Measurements from ENCODE around the gene AGMAT.
A peak's percentile ranks its signal among the peaks of the same experiment; 100 is the strongest.
"Not testable (repeated sequence)": the region's sequence is repeated elsewhere in the genome, so short reads cannot be mapped to it uniquely, and the experiment has no call there.

The AGMAT gene

DNA sequence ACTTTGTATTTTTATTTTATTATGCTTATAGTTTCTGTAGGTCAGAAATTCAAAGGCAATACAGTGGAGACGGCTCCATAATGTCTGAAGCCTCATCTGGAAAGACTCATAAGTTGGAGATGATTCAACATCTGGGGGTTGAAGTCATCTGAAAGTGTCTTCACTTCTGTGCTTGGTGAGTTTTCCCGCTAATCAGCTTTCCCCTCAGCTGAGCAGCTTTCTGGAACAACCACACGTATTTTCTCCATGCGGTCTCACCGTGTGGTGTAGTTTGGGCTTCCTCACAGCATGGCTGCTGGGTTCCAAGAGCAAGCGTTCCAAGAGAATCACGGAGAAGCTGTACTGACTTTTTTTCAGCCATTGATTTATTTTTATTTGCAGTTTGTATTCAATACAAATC lies 24.8 kb upstream of the AGMAT start:
- DNase-seq, result no peak

DNA sequence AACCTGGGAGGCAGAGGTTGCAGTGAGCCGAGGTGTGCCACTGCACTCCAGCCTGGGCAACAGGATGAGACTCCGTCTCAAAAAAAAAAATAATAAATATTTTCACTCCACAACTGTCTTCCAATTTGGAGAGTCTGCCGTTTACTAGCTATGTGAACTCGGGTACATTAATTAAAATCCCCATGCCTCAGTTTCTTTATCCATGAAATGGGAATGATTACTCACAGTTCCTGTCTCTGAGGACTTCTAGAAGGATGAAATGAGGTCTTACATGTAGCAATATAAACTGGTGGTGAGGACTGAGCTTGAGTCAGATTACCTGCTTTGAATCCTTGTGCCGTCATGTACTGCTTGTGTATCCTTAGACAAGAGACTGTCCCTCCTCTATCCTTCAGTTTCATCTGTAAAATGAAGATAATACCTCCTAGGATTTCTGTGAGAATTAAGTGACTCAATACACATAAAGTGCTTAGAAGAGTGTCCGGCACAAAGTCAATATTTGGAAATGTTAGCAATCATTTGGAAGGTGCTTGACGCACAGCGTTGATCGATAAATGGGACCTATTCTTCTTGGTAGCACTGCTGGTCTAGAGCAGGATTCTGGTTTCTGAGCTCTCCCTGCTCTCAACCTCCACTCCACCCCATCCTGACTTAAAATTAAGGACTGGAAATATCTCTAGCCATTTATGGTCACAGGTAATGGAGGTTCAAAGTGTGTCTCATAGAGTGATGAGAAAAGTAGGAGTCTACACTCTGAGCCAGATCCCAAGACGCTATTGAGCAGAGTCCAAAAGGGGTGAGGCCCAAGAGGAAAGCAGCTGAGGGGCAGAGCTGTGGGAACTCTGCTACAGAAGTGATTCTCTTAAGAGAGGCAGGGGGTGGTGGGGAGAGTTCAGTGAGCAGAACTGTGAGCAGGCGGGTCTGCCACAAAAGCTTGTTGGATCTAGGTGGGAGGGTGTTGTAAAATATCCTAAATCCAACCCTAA lies 20.8 kb upstream of the AGMAT start:
- DNase-seq, result no peak

DNA sequence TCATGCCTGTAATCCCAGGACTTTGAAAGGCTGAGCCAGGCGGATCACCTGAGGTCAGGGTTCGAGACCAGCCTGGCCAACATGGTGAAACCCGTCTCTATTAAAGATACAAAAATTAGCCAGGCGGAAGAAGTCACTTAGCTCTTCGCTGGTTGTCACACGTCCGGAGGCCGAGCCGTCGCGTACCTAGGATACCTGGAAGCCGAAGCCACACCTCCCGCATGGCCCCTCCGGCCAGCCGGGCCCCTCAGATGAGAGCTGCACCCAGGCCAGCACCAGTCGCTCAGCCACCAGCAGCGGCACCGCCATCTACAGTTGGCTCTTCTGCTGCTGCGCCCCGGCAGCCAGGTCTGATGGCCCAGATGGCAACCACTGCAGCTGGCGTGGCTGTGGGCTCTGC lies 19.5 kb upstream of the AGMAT start:
- not testable (repeated sequence) for DNase-seq

DNA sequence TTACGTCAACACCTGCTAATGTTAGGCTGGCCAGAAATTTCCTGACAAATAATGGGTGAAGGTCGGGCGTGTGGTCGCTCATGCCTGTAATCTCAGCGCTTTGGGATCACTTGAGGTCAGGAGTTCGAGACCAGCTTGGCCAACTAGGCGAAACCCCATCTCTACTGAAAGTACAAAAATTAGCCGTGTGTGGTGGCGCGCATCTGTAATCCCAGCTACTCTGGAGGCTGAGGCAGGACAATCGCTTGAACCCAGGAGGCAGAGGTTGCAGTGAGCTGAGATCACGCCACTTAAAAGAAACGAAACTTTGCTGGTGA lies 19.1 kb upstream of the AGMAT start:
- DNase-seq, result not testable (repeated sequence)

DNA sequence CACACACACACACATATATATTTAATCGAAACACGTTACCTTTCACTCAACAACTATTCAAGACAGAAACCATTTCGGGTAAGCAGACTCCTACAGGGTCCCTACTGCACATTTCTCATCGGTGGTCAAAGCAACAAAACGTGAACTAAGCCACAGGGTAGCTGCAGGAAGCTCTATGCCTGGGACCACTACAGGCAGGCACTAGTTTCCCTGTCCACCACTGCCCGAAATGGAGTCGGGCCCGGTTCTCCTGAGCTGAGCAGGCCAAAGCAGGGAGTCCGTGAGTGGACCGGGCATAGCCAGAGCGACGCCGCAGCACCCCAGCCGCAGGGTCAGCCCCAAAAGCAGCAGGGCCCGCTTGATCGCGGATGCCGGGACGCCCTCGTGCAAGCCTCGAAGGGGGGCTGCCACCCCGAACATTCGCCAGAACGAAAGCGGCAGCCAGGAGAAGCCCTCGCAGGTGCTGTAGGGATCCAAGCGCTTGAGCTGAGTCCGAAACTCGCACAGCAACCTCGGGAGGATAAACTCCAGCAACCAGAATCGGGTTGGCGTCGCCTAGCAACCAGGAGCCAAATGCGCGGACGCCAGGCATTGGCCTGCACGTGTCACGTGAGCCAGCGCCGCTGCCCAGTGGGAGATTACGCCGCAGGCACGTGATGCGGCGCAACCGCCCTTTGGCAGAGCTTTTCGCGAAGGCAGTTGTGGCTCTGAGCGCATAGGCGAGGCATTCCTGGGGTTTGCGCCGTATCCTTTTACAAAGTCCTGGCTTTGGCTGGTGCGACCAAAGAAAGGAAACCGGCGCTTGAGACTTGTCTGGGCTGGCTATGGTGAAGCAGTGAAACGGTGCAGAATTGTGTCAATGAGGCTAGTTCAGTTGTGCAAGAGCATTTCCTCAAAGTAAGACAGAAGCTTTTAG lies 18.5 kb upstream of the AGMAT start:
- peak; percentile 79 to 83 for DNase-seq

DNA sequence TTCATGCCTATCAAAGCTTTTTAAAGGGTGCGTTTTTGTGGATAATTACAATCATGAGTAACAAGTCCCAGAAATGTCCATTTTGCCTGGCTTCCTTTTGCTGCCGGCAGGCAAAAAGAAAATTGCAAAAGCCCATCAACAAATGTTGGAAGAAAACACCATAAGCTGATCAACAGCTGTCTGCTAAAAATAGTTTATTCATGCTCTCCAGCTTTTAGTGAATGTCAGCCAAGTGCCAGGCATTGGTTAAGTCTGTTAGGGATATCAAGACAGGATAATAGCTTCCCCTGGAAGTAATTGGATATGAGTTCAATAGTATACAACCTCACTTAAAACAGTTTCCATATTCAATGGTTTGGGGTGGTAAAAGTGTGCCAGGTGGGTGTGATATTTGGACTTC lies 13.6 kb upstream of the AGMAT start:
- DNase-seq, result no peak

DNA sequence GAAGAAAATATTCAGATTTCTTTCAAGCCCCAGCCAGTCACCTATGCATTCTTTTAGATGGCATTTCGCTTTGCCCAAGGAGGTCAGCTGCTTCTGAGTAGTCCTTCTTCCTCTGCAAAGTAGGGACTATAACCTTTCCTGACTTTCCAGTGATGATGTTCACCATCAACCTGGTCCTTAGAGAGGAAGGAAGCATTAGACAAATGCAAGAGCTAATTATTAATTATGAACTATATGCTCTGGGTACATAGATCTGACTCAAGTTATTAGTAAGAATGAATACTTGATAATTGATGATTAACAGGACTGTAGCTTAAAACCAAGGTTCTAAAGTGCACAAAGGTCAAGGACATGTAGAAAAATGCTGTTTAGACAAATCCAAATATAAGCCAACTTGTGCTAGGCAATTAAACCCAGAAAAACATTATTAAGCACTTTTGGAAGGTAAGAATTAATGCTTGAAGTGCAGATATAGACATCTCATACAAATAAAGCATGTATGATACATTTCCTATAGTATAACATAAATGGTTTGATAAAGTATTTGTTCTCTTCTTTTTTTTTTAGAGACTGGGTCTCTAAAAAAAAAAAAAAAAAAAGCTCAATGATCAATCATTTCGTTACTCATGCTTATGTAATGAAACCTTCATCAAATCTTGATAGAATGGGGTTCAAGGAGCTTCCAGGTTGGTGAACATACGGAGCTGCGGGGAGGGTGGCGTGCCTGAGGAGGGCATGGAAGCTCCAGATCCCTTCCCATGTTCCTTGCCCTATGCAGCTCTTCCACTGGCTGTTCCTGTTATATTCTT lies 11.2 kb upstream of the AGMAT start:
- DNase-seq, result no peak

DNA sequence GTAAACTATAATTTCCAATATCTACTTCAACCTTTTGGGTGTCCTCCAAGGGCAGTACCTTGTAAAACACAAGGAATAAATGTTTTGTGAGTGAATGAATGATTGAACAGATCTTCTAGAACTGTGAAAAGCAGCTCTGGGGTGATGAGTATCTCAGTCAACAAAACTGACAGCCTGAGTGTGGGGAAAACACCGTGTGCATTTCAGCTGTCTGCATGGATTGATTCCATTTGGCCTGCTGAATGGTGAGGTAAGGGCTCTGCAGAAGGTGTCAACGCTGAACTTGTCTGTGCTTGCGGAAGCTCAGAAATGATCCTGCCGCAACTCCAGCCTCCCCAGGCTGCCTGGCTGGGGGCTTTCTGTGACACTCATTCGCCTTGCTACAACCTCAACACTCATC lies 7.4 kb upstream of the AGMAT start:
- DNase-seq, result no peak

DNA sequence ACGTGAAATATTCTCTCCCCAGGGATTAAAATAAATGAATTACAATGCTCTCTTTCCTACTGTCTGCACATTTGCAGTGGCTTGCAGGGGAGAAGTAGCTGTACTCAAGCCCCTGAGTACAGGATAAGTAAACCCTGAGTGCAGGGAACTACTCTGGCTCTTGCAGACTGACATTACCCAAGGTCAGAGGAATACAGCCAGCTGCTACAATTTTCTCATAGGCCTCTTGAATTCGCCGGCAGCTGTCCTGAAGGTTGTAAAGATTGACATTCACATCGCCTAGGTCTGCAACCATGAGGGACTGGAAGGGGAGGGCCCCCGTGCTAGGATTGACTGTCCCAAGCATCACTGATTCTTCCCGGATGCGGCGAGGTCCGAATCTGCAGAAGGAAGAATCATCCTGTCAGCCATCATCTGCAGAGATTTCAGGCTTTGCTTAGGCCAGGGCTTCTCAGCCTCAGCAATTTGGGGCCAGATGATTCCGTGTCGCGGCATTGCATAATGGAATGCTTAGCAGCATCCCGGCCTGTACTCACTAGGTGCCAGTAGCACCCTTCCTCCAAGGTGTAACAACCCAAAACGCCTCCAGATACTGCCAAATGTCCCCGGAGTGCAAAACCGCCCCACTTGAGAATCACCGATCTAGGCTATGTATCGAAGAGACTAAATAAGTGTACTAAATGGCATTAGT lies 1.7 kb downstream of the AGMAT start:
- DNase-seq, result no peak

DNA sequence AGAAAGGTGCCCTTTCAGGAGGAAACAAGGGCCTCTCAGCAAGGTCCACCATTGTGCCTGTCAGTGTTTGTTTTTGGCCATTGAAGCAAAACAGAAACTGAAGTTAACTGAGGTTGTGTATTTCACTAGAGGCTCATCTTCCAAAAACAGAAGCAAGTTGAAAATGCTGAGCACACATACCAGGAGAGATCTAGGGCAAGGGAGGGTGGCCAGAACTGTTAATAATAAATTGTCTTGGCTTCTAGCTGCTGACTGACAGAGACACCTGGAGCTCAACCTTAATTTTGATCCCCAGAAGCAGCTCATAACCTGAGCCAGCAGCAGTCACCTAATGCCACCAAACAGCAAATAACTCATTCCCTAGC lies 5.2 kb downstream of the AGMAT start:
- DNase-seq, result no peak

DNA sequence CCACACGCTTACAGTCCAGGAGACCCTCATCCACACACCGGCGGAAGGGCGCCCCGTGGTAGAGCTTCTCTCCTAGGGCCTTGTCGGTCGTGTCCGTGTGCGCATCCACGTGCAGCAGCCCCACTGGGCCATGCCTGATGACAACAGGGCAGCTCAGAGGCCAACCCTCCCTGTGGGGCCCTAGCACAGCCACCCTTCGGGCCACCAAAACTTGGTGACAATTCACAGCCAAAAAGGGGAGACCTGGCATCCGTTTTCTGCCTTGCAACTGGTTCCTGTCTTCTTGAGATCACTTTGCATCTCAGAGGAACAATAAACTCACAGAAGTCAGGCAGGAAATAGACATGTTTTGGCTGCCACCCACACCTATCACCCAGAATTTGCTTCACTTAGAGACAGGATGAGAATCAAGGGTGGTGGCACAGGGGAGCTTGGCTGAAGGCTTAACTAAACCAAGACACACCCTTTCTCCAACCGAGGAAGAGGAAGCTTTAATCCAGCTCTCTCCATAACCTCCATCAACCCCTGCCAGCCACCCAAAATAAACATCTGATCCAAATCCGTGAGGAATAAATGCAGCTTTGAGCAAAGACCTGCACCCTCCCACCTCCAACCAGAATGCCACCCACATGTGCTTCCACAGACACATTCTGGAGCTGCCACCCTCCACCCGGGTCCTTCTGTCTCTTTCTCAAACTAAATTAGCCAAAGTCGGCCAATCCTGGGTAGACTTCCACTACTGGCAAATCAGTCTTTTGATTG lies 5.7 kb downstream of the AGMAT start:
- no peak for DNase-seq

DNA sequence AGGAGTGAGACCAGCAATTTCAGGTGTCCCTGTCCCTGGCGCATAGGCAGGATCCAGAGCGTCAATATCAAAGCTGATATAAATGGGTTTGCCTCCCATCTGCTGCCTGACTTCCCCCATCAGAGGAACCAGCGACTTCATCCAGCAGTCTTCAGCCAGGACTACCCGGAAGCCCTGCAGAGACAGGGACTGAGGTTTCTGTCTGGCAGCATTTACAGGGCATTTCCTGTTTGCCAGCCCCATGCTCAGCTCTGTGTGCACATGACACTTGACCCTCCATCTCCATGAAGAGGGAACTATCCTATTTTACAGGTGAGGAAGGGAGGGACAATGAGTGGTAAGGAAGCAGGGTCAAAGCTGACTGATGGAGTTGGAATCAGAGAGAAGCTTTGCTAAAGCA lies 7.2 kb downstream of the AGMAT start:
- DNase-seq, result no peak

DNA sequence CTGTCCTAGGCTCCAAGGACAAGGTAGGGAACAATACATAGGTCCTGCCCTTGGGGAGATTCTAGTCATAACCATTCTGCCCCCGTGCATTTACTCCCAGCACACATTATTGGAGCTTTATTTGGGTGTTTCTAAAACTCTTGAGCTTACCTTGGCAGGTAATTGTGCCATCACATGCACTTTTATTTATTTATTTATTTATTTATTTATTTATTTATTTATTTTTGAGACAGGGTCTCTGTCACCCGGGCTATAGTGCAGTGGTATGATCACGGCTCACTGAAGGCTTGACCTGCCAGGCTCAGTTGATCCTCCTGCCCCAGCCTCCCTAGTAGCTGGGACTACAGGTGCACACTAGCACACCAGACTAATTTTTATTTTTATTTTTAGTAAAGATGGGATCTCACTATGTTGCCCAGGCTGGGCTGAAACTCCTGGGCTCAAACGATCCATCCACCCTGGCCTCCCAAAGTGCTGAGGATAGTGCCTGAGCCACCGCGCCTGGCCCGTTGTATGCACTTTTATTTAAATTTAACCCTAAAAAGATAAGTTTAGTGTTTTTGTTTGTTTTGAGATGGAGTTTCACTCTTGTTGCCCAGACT lies 9.2 kb downstream of the AGMAT start:
- DNase-seq, result no peak

DNA sequence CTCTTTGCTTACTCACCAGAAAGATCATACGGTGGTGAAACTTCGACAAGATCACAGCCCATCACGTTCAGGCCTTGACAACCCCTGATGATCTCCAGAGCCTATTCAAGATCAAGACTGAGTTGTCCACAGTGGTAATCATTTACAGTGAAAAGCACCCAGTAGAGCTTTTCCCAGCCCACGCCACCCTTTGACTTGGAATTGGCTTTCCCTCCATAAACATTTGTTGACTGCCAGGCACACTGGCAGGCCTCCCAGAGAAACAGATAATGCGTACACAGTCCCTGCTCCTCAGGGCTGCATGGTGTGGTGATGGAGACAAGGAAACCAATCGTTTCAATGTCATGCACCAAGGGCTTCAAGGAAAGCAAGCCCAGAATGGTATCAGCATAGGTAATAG lies 10.1 kb downstream of the AGMAT start:
- DNase-seq, result no peak

DNA sequence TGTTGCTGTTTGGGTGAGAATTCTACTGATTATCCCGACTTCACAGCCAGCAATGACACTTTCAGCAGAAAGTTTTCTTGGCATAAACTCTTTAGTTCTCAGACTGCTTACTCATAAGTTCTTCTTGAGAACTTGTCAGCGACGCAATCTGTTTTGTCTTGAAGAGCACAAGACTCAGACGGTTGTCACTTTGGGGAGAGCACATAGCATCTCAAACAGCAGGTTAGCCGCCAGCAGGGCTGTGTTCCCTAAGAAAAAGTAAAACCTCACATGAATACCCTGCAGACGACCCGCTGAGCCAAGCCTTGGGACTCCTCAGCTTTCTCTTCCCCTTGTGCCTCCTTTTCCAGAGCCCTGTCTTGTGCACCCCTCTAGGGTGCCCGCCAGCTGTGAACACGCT lies 11.4 kb downstream of the AGMAT start:
- no peak for DNase-seq

DNA sequence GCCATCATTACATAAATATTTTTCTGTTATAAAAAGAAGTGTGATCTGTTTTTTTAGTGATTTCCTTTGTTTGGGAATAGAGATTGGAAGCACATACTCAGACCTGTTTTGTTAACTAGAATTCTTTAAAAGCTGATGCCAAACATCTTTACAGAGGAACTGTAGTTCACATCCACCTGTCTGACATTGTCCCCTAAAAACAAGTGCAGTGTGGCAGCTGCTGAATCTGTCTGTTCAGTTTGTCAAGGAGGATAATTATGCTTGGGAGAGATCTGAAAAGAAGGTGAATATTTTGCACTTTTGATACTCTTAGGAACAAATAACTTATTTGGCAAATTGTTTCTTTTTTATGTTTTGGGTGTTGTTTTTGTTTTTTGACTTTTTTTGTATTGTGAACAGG lies 13.6 kb downstream of the AGMAT start:
- DNase-seq, result no peak

DNA sequence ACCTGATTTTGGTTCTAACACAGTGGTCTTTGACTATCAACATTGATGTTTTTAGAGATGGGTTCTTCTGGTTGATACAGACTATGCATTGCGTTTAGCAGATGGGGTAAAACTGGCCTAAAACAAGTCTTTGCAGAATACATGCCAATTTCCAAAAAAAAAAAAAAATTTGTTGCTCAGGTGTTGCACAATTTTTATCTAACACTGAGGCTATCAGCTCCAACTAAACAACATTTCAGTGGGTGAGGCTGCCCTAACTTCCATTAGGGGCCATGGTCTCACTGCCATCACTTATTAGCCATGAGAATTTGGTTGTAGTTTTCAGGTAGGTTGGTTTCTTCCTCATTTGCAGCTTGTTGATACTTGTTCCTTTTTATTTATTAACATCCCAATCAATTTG lies 14.0 kb downstream of the AGMAT start:
- DNase-seq, result no peak

DNA sequence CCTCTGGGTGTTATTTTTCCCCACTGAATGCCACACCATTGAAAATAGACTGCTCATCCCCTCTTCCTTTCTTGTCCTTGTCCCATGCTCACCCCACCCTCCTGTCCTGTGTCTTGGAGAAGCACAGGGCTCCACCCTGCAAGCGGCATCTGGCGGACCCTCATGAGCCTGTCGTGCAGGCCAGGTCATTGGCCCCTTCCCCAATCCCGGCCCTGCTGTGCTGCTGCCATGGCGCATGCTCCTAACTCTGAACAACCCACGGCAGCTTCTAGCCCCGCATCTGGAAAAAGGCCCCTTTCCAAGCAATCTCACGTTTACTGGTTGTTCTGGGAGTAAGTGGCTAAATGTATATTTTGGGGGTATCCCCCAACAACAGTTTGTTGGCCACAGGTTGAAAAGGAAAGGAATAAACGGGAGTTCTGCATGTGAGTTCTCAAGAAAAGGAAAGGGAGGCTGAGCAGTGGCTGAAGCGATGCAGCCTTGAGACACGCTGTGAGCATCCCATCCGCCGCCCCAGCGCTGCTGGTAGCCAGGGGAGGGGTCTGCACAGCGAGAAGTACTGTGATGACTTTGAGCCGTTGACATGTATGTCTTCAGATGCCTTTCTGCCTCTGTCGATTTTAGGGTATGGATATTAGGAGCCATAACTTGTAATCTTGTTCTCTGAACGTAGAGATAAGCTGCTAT lies 16.3 kb downstream of the AGMAT start:
- no peak for DNase-seq

DNA sequence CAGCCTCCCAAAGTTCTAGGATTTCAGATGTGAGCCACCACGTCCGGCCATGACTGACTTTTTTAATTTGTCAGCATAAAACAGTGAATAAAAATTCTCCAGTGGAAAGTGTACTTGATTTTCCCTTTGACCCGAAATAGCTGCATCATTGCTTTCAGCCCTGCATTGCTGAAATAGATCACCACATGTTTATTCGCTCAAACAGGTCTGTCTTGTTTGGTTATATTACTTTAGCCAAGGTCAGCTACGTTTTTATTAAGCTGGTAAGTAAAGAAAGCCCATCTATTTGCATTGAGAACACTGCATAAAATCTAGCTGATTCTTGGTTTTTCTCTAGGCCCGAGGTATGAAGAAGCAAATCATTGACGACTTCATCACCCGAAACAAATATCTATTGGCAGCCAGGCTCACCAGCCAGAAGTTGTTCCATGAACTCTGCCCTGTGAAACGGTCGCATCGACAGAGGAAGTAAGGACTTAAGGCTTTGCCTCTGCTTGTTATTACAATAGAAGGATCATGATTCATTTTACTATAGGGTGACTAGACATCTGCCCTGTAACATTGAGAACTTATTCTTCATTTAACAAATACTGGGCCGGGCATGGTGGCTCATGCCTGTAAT lies 25.6 kb downstream of the AGMAT start:
- no peak for DNase-seq

DNA sequence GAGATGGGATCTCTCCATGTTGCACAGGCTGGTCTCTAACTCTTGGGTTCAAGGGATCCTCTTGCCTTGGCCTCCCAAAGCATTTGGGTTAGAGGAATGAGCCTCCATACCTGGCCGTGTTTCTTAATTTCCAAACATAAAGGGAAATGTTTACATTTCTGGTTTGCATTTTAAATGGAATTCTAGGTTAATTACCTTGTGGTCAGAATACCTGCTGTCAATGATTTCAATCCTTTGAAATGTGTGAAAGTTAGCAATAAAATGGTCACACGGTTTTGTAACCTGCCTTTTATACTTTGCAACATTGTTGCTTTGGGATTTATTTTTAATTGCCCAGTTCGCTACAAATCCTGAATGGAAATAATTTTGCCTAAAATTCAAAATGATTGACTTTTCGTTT lies 26.3 kb downstream of the AGMAT start:
- DNase-seq, result no peak
